ENCODE data around the gene RARG. TPM values are rescaled to one million over a fixed set of nuclear protein-coding genes. Genes with fewer than 3 reads are reported as not detected.
A peak's percentile ranks its signal among the peaks of the same experiment; 100 is the strongest.

Gene RARG
- total RNA-seq, 1 experiment from 2014 or later = 62.0 TPM

DNA sequence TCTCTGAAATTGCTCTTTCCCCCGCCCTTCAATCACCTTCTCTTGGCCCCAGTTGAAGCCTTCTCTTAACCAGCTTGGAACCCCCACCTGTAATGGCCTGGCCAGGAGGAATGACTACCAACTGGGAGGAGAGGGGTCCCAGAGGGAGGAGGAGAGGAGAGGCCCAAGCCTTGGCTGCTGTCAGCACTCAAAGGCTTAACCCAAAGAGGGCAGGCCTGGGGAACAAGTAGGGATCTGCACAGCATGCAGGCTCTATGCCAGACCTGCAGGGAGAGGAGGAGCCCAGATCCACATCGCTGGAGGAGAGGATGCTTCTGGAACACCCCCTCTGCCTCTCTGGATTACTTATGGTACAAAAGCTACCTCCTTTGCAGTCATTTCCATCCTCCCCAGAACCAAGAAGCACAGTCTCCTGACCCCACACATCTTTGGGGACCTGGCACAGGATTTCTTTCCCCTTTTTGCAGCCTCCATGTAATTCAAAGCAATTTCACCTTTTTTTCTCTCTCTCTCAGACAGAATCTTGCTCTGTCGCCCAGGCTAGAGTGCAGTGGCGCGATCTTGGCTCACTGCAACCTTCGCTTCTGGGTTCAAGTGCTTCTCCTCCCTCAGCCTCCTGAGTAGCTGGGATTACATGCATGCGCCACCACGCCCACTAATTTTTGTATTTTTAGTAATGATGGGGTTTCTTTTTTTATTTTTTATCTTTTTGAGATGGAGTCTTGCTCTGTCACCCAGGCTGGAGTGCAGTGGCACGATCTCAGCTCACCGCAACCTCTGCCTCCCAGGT is 6.2 kb downstream of the RARG start:
- Histone ChIP-seq H3K36me3 (ENCODE audit: low read depth, low read length) (no peaks in the 10 kb centered on the region; the same call in 1 of the 2 replicates), H3K27ac (ENCODE audit: low read length) (no peak overlapping the region), H4K20me1 (ENCODE audit: low read length) (no peaks in the 10 kb centered on the region), H3K4me1 (ENCODE audit: insufficient read depth, low read length) (peaks cover 49% of the 10 kb centered on the region), H3K9me3 (ENCODE audit: low read length) (no peaks in the 10 kb centered on the region), H2AFZ (ENCODE audit: low read length) (no peak overlapping the region), H3F3A (ENCODE audit: low read length, unreplicated experiment) (no peaks in the 10 kb centered on the region), H3K9ac (ENCODE audit: low read length) (no peak overlapping the region), H3K4me3 (ENCODE audit: low read length) (no peak overlapping the region), H3K4me2 (ENCODE audit: low read length) (0 out of 2 replicates have a peak overlapping the region, but pooled peaks have one; percentile 52), H3K79me2 (ENCODE audit: low read length) (peaks cover 39% of the 10 kb centered on the region), H3K9me2 (replicated peaks; ENCODE audit: low read length) (no peaks in the 10 kb centered on the region), H3K27me3 (ENCODE audit: low read length) (no peaks in the 10 kb centered on the region)
- BruUV-seq (replicated peaks) = no TSS peak
- ATAC-seq = no peak
- DNase-seq = no peak
- ChIA-PET POLR2A (ENCODE audit: unreplicated experiment) (no interaction called here), CTCF (no interaction called here)
- TF ChIP-seq EZH2 (IDR thresholded peaks at IDR 0.05; ENCODE audit: low read length, unreplicated experiment) (no peak), EZH2phosphoT487 (IDR thresholded peaks at IDR 0.05; ENCODE audit: borderline replicate concordance, low read length) (no peak)
- TF ChIP-seq, protein P1, sequence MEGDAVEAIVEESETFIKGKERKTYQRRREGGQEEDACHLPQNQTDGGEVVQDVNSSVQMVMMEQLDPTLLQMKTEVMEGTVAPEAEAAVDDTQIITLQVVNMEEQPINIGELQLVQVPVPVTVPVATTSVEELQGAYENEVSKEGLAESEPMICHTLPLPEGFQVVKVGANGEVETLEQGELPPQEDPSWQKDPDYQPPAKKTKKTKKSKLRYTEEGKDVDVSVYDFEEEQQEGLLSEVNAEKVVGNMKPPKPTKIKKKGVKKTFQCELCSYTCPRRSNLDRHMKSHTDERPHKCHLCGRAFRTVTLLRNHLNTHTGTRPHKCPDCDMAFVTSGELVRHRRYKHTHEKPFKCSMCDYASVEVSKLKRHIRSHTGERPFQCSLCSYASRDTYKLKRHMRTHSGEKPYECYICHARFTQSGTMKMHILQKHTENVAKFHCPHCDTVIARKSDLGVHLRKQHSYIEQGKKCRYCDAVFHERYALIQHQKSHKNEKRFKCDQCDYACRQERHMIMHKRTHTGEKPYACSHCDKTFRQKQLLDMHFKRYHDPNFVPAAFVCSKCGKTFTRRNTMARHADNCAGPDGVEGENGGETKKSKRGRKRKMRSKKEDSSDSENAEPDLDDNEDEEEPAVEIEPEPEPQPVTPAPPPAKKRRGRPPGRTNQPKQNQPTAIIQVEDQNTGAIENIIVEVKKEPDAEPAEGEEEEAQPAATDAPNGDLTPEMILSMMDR (conservative IDR thresholded peaks at IDR 0.05; ENCODE audit: low read depth, low read length) = no peak
- intact Hi-C loops (cut with micrococcal nuclease) = no loop called here

DNA sequence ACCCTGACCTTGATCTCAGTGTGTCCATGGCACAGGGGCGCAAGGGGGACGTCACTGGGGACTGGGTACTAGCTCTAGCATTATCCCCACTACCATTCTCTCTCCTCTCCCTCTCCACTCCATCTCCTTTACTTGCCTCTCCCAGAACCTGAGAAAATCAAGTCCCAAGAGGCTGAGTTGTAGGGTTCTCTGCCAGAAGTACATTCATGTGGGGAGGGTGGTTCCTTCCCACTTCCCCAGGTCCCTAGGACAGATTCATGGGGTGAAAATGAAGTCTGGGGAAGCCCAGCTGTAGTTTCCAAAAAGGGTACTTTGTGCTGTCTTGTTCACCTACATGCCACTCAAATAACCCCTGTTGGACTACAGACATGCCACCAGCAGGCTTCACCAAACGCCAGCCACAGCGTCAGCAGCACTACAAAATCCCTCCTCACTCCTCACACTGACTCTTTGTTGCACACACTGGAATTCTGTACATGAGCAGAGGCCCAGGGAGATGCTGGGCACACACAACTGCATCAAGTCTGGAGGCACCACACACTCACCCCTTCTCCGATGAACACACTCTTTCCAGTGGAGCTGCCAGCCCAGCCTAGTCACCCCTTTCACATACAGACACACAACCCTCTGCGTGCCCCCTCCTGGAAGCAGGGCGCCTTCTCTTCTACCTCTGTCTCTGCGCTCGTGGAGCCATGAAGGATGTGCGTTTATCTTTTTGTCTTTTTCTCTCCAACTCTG is 6.9 kb downstream of the RARG start:
- Histone ChIP-seq H2AFZ (ENCODE audit: low read length) (no peak overlapping the region), H3K27me3 (ENCODE audit: low read length) (no peaks in the 10 kb centered on the region), H3K36me3 (ENCODE audit: low read depth, low read length) (no peaks in the 10 kb centered on the region; the same call in 1 of the 2 replicates), H3K4me3 (ENCODE audit: low read length) (no peak overlapping the region), H3K9ac (ENCODE audit: low read length) (no peak overlapping the region), H3K4me2 (ENCODE audit: low read length) (peak overlapping the region; percentile 52), H3K27ac (ENCODE audit: low read length) (peak overlapping the region; percentile 21), H3K9me2 (replicated peaks; ENCODE audit: low read length) (no peaks in the 10 kb centered on the region), H3K4me1 (ENCODE audit: insufficient read depth, low read length) (peaks cover 42% of the 10 kb centered on the region), H3K79me2 (ENCODE audit: low read length) (peaks cover 33% of the 10 kb centered on the region), H3F3A (ENCODE audit: low read length, unreplicated experiment) (no peaks in the 10 kb centered on the region), H4K20me1 (ENCODE audit: low read length) (no peaks in the 10 kb centered on the region), H3K9me3 (ENCODE audit: low read length) (no peaks in the 10 kb centered on the region)
- ATAC-seq = no peak
- POLR2A ChIA-PET (ENCODE audit: unreplicated experiment) = no interaction called here
- CTCF ChIA-PET = no interaction called here
- TF ChIP-seq EZH2phosphoT487 (IDR thresholded peaks at IDR 0.05; ENCODE audit: borderline replicate concordance, low read length) (no peak), EZH2 (IDR thresholded peaks at IDR 0.05; ENCODE audit: low read length, unreplicated experiment) (no peak)
- TF ChIP-seq, protein P1 (conservative IDR thresholded peaks at IDR 0.05; ENCODE audit: low read depth, low read length) = no peak
- no TSS peak for BruUV-seq (replicated peaks)
- intact Hi-C loops (cut with micrococcal nuclease) = no loop called here
- DNase-seq = no peak

All from PC-3 (cell line).